Measurements from ENCODE around the gene RPL13. TPM values are rescaled to one million over a fixed set of nuclear protein-coding genes. Genes with fewer than 3 reads are reported as not detected.

Gene RPL13
- total RNA-seq, 2 experiments from 2014 or later: 4,971 to 5,051 TPM

- intact Hi-C loops (cut with DNase I, micrococcal nuclease): loop anchor here in 1 of 2 experiments (10.0 kb wide), 1 partner anchor 291 kb away; no protein-coding TSS in a partner anchor
- Histone ChIP-seq H3K4me1 (ENCODE audit: insufficient read depth, low read length) (peaks cover 34% of the 10 kb centered on the region), H3K4me3 (ENCODE audit: low read length) (no peak overlapping the region), H3K27ac (ENCODE audit: low read depth in 1 of 2, low read length in 2 of 2) (no peak overlapping the region), H3K36me3 (ENCODE audit: insufficient read depth, low read length) (no peaks in the 10 kb centered on the region), H3K27me3 (ENCODE audit: control insufficient read depth in 1 of 2, insufficient read depth in 2 of 2, low read length in 2 of 2) (peaks cover 11 to 14% of the 10 kb centered on the region in 2 experiments), H3K9me3 (ENCODE audit: control insufficient read depth in 1 of 2, insufficient read depth in 1 of 2, low read length in 2 of 2) (peaks cover 0 to 7% of the 10 kb centered on the region in 2 experiments)
- Mint-ChIP-seq H3K4me1 (ENCODE audit: low read depth) (peaks cover 16% of the 10 kb centered on the region), H3K27ac (no peak overlapping the region), H3K4me3 (peak overlapping the region; percentile 30), H3K27me3 (peaks cover 20% of the 10 kb centered on the region), H3K9me3 (no peaks in the 10 kb centered on the region), H3K36me3 (ENCODE audit: low read depth) (no peaks in the 10 kb centered on the region)
- POLR2A ChIA-PET: no interaction called here
- no peak for ATAC-seq (ENCODE audit: poor library complexity)
- CTCF ChIA-PET: no interaction called here
- DNase-seq: peak in 1 of 14 experiments; percentile 4
- TF ChIP-seq CTCF (IDR thresholded peaks at IDR 0.05): no peak
These were observed 13.6 kb downstream of the RPL13 start for GRCh38 chr16:89573826-89574680.

GRCh38 chr16:89574681-89575246 is 14.3 kb downstream of the RPL13 start:
- Mint-ChIP-seq H3K4me3 (peak overlapping the region; percentile 45), H3K36me3 (ENCODE audit: low read depth) (no peaks in the 10 kb centered on the region), H3K27me3 (peaks cover 20% of the 10 kb centered on the region), H3K9me3 (no peaks in the 10 kb centered on the region), H3K4me1 (ENCODE audit: low read depth) (peaks cover 16% of the 10 kb centered on the region), H3K27ac (no peak overlapping the region)
- peak; percentile 34 for TF ChIP-seq CTCF (IDR thresholded peaks at IDR 0.05)
- Histone ChIP-seq H3K9me3 (ENCODE audit: control insufficient read depth in 1 of 2, insufficient read depth in 1 of 2, low read length in 2 of 2) (peaks cover 0 to 7% of the 10 kb centered on the region in 2 experiments), H3K27me3 (ENCODE audit: control insufficient read depth in 1 of 2, insufficient read depth in 2 of 2, low read length in 2 of 2) (peaks cover 11 to 14% of the 10 kb centered on the region in 2 experiments), H3K4me1 (ENCODE audit: insufficient read depth, low read length) (peaks cover 34% of the 10 kb centered on the region), H3K27ac (ENCODE audit: low read depth in 1 of 2, low read length in 2 of 2) (no peak overlapping the region), H3K36me3 (ENCODE audit: insufficient read depth, low read length) (no peaks in the 10 kb centered on the region), H3K4me3 (ENCODE audit: low read length) (peak overlapping the region; percentile 39)
- CTCF ChIA-PET: no interaction called here
- intact Hi-C loops (cut with DNase I, micrococcal nuclease): loop anchor here in 1 of 2 experiments (1.0 to 10.0 kb wide), 2 partner anchors 67 to 290 kb away; no protein-coding TSS in a partner anchor
- DNase-seq (peak; percentile 10 to 77 (median 49)), ATAC-seq (ENCODE audit: poor library complexity) (peak; percentile 67)
- POLR2A ChIA-PET: interaction anchor here (1.1 kb wide), 1 partner anchor 19 kb away, joined by 3 read pairs; no protein-coding TSS in a partner anchor

GRCh38 chr16:89575247-89576152 is 15.0 kb downstream of the RPL13 start, which contains the start of gene CPNE7:
Gene CPNE7, plus strand, starts transcription at chr16:89575758. Its CDS starts 140 bp downstream, at chr16:89575898.
- CTCF ChIA-PET: no interaction called here
- H3K36me3 Mint-ChIP-seq (ENCODE audit: low read depth): no peaks in the 10 kb centered on the region
- H3K4me3 Mint-ChIP-seq: peak within 1 kb of the TSS; percentile 45
- H3K27me3 Mint-ChIP-seq: peaks cover 20% of the 10 kb centered on the region
- peak in 4 of 14 experiments; percentile 3 to 60 (median 36) for DNase-seq
- ATAC-seq (ENCODE audit: poor library complexity): peak; percentile 25
- peaks cover 11 to 14% of the 10 kb centered on the region in 2 experiments for H3K27me3 ChIP-seq (ENCODE audit: control insufficient read depth in 1 of 2, insufficient read depth in 2 of 2, low read length in 2 of 2)
- POLR2A ChIA-PET: interaction anchor here (0.7 to 1.1 kb wide), 2 partner anchors 18 to 342 kb away, joined by 3 read pairs; no protein-coding TSS in a partner anchor
- no peak within 1 kb of the TSS for H3K27ac ChIP-seq (ENCODE audit: low read depth in 1 of 2, low read length in 2 of 2)
- H3K9me3 Mint-ChIP-seq: no peaks in the 10 kb centered on the region
- no peak for TF ChIP-seq CTCF (IDR thresholded peaks at IDR 0.05)
- no peak within 1 kb of the TSS for H3K27ac Mint-ChIP-seq
- H3K9me3 ChIP-seq (ENCODE audit: control insufficient read depth in 1 of 2, insufficient read depth in 1 of 2, low read length in 2 of 2): peaks cover 0 to 7% of the 10 kb centered on the region in 2 experiments
- peaks cover 34% of the 10 kb centered on the region for H3K4me1 ChIP-seq (ENCODE audit: insufficient read depth, low read length)
- H3K4me1 Mint-ChIP-seq (ENCODE audit: low read depth): peaks cover 16% of the 10 kb centered on the region
- intact Hi-C loops (cut with DNase I, micrococcal nuclease): loop anchor here in 1 of 2 experiments (1.0 to 10.0 kb wide), 2 partner anchors 66 to 289 kb away; no protein-coding TSS in a partner anchor
- H3K4me3 ChIP-seq (ENCODE audit: low read length): peak within 1 kb of the TSS; percentile 39
- no peaks in the 10 kb centered on the region for H3K36me3 ChIP-seq (ENCODE audit: insufficient read depth, low read length)
